CD4-positive, alpha-beta T cell (primary cell): ENCODE data around the gene PAPSS1. TPM values are rescaled to one million over a fixed set of nuclear protein-coding genes. Genes with fewer than 3 reads are reported as not detected.

ENCODE experiments used
- ATAC-seq: fragments of 200-7000 bp; cut with Tn5 transposase; one replicate; pipeline ENCODE4 v1.10.0; 2022; ENCODE audit warnings: mild to moderate bottlenecking; ENCODE audit not compliant: poor library complexity
- CTCF ChIA-PET: fragments of 350-600 bp; sonication (Branson Sonifier 250); formaldehyde crosslinking; loops from one replicate; lab custom pipeline; 2021; ENCODE audit warnings: antibody characterized with exemption, inconsistent platforms; lab: Charles Lee
- POLR2A ChIA-PET: fragments of 350-600 bp; sonication (Branson Sonifier 250); formaldehyde crosslinking; loops from one replicate; lab custom pipeline; 2021; ENCODE audit warnings: antibody characterized with exemption, inconsistent platforms; lab: Charles Lee
- DNase-seq, 14 experiments: peaks; one replicate each; pipeline ENCODE4 v3.0.0-alpha.2; 2013 to 2020; ENCODE audit warnings: mixed read lengths in 2 of 14
- H3K27ac ChIP-seq, 2 donors: one replicate each; pipeline versions ENCODE4 v1.5.1 to v1.7.0; 2013; ENCODE audit warnings: low read length in 2 of 2, low read depth in 1 of 2, mild to moderate bottlenecking in 1 of 2
- H3K27me3 ChIP-seq, 2 experiments: 1 replicate in 1 of 2; 2 replicates in 1 of 2; pipeline versions ENCODE4 v1.6.1 to v1.7.0; 2013; ENCODE audit warnings: low read length in 2 of 2, control low read depth in 1 of 2, mild to moderate bottlenecking in 1 of 2, moderate library complexity in 1 of 2; ENCODE audit not compliant: insufficient read depth in 2 of 2, control insufficient read depth in 1 of 2
- H3K36me3 ChIP-seq: one replicate; pipeline ENCODE4 v1.6.1; 2013; ENCODE audit warnings: low read length, control low read depth; ENCODE audit not compliant: insufficient read depth
- H3K4me1 ChIP-seq: one replicate; pipeline ENCODE4 v1.6.1; 2013; ENCODE audit warnings: low read length, control low read depth; ENCODE audit not compliant: insufficient read depth
- H3K4me3 ChIP-seq: one replicate; pipeline ENCODE4 v1.5.1; 2013; ENCODE audit warnings: mild to moderate bottlenecking, low read length, moderate library complexity
- H3K9me3 ChIP-seq, 2 experiments: 1 replicate in 1 of 2; 2 replicates in 1 of 2; pipeline versions ENCODE4 v1.6.1 to v1.7.0; 2013; ENCODE audit warnings: low read length in 2 of 2, mild to moderate bottlenecking in 2 of 2, control low read depth in 1 of 2, moderate library complexity in 1 of 2; ENCODE audit not compliant: control insufficient read depth in 1 of 2, insufficient read depth in 1 of 2
- H3K27ac Mint-ChIP-seq: one replicate; pipeline ENCODE4 v1.8.0; 2020; ENCODE audit warnings: mixed read lengths
- H3K27me3 Mint-ChIP-seq: one replicate; pipeline ENCODE4 v1.8.0; 2021; ENCODE audit warnings: mixed read lengths
- H3K36me3 Mint-ChIP-seq: one replicate; pipeline ENCODE4 v1.8.0; 2021; ENCODE audit warnings: low read depth, mixed read lengths
- H3K4me1 Mint-ChIP-seq: one replicate; pipeline ENCODE4 v1.8.0; 2021; ENCODE audit warnings: low read depth, mixed read lengths
- H3K4me3 Mint-ChIP-seq: one replicate; pipeline ENCODE4 v1.8.0; 2020; ENCODE audit warnings: mild to moderate bottlenecking, mixed read lengths
- H3K9me3 Mint-ChIP-seq: one replicate; pipeline ENCODE4 v1.8.0; 2020; ENCODE audit warnings: mixed read lengths
- CTCF ChIP-seq: fragments of 200-600 bp; IDR thresholded peaks from one replicate; pipeline ENCODE4 v1.8.0; 2022; ENCODE audit warnings: antibody characterized with exemption, mild to moderate bottlenecking
- intact Hi-C, 2 experiments: fragments of 100-400 bp; cut with DNase I in 1 of 2; cut with micrococcal nuclease in 1 of 2; formaldehyde crosslinking; loops; one replicate each; pipeline versions ENCODE4 v1.15.1 to v1.9.0; 2023 to 2025; cut with DNase I, micrococcal nuclease
- total RNA-seq, 174 experiments: library from RNA in 2 of 174; stranded (reverse) in 2 of 174; gene quantifications; one replicate each; pipeline ENCODE4 v1.2.3 and lab custom pipeline; 2021 to 2026

PAPSS1 gene
- total RNA-seq, 2 experiments from 2014 or later, result 5.6 to 6.6 TPM

GRCh38 chr4:107710493-107711459, 9.3 kb downstream of the PAPSS1 start:
- no peak overlapping the region for H3K27ac ChIP-seq
- intact Hi-C loops, result no loop called here
- no peak overlapping the region for H3K4me3 ChIP-seq
- H3K36me3 ChIP-seq, result no peaks in the 10 kb centered on the region
- ChIA-PET POLR2A (interaction anchor here (2.5 kb wide), 1 partner anchor 10 kb away, joined by 8 read pairs; the partner anchor contains the start of gene PAPSS1), CTCF (no interaction called here)
- Mint-ChIP-seq H3K27ac (no peak overlapping the region), H3K4me1 (no peaks in the 10 kb centered on the region), H3K4me3 (no peak overlapping the region), H3K27me3 (no peaks in the 10 kb centered on the region), H3K36me3 (peaks cover 43% of the 10 kb centered on the region), H3K9me3 (peaks cover 4% of the 10 kb centered on the region)
- peaks cover 11 to 15% of the 10 kb centered on the region in 2 experiments for H3K9me3 ChIP-seq
- no peaks in the 10 kb centered on the region for H3K27me3 ChIP-seq
- TF ChIP-seq CTCF, result no peak
- peaks cover 5% of the 10 kb centered on the region for H3K4me1 ChIP-seq
- ATAC-seq, result no peak
- no peak for DNase-seq

GRCh38 chr4:107709916-107710315, 10.1 kb downstream of the PAPSS1 start:
- H3K27ac Mint-ChIP-seq, result no peak overlapping the region
- no peak for TF ChIP-seq CTCF
- H3K9me3 Mint-ChIP-seq, result peaks cover 8% of the 10 kb centered on the region
- intact Hi-C loops, result no loop called here
- DNase-seq (peak in 2 of 14 experiments; percentile 25 to 37), ATAC-seq (no peak)
- H3K4me3 ChIP-seq, result no peak overlapping the region
- peaks cover 52% of the 10 kb centered on the region for H3K36me3 Mint-ChIP-seq
- H3K9me3 ChIP-seq, result peaks cover 11 to 24% of the 10 kb centered on the region in 2 experiments
- H3K36me3 ChIP-seq, result no peaks in the 10 kb centered on the region
- H3K27me3 Mint-ChIP-seq, result no peaks in the 10 kb centered on the region
- ChIA-PET CTCF (no interaction called here), POLR2A (interaction anchor here (2.5 kb wide), 1 partner anchor 11 kb away, joined by 8 read pairs; the partner anchor contains the start of gene PAPSS1)
- peaks cover 5% of the 10 kb centered on the region for H3K4me1 ChIP-seq
- no peaks in the 10 kb centered on the region for H3K27me3 ChIP-seq
- H3K4me3 Mint-ChIP-seq, result no peak overlapping the region
- no peak overlapping the region for H3K27ac ChIP-seq
- no peaks in the 10 kb centered on the region for H3K4me1 Mint-ChIP-seq

- no peak overlapping the region for H3K27ac Mint-ChIP-seq
These were observed 11.8 kb downstream of the PAPSS1 start for GRCh38 chr4:107708225-107708624.

More at GRCh38 chr4:107708225-107708624, 11.8 kb downstream of the PAPSS1 start:
- Histone ChIP-seq H3K27me3 (no peaks in the 10 kb centered on the region), H3K27ac (no peak overlapping the region), H3K9me3 (peaks cover 17 to 25% of the 10 kb centered on the region in 2 experiments), H3K36me3 (no peaks in the 10 kb centered on the region), H3K4me1 (peaks cover 5% of the 10 kb centered on the region), H3K4me3 (no peak overlapping the region)
- no peak for TF ChIP-seq CTCF
- ChIA-PET POLR2A (no interaction called here), CTCF (no interaction called here)
- Mint-ChIP-seq H3K4me1 (no peaks in the 10 kb centered on the region), H3K9me3 (peaks cover 8% of the 10 kb centered on the region), H3K36me3 (peaks cover 60% of the 10 kb centered on the region), H3K4me3 (no peak overlapping the region), H3K27me3 (no peaks in the 10 kb centered on the region)
- DNase-seq (no peak), ATAC-seq (no peak)
- intact Hi-C loops, result no loop called here
